Measurements from ENCODE around the gene ZSCAN9.

- peak; percentile 82; the same call in 1 of the 2 replicates for TF ChIP-seq TAF1 (IDR thresholded peaks at IDR 0.05; ENCODE audit: low read depth)
- no peak for TF ChIP-seq EP300 (IDR thresholded peaks at IDR 0.05; ENCODE audit: borderline replicate concordance)
- no peak for TF ChIP-seq REST (IDR thresholded peaks at IDR 0.05; ENCODE audit: low read depth)
- no peak for TF ChIP-seq CREB1 (IDR thresholded peaks at IDR 0.05; ENCODE audit: low read depth)
- no peak for TF ChIP-seq TEAD4 (IDR thresholded peaks at IDR 0.05)
- TF ChIP-seq RAD21 (IDR thresholded peaks at IDR 0.05; ENCODE audit: low read depth): no peak
- no peak for TF ChIP-seq FOXM1 (IDR thresholded peaks at IDR 0.05; ENCODE audit: borderline replicate concordance, low read depth)
- no peak for TF ChIP-seq EGR1 (IDR thresholded peaks at IDR 0.05)
Measured at GRCh38 chr6:28252009-28252975, 27.2 kb downstream of the ZSCAN9 start, which contains the start of gene ZKSCAN4.

All from Ishikawa (cell line).